Non-pigmented ciliary epithelial cell (primary cell): Measurements from ENCODE around the gene RAB3A.
"Not testable (repeated sequence)": the region's sequence is repeated elsewhere in the genome, so short reads cannot be mapped to it uniquely, and the experiment has no call there.

Experiments
- DNase-seq: peaks from one replicate; pipeline ENCODE4 v3.0.0-alpha.2; 2010; ENCODE audit warnings: low read depth

RAB3A gene

GRCh38 chr19:18223860-18224524, 20.1 kb upstream of the RAB3A start:
- no peak for DNase-seq

- no peak for DNase-seq
Measured at GRCh38 chr19:18221815-18222725, 18.2 kb upstream of the RAB3A start.

- DNase-seq = no peak
Measured at GRCh38 chr19:18220632-18221275, 16.9 kb upstream of the RAB3A start.

- DNase-seq = no peak
Measured at GRCh38 chr19:18219911-18220631, 16.2 kb upstream of the RAB3A start.

- DNase-seq = no peak
Measured at GRCh38 chr19:18218600-18218999, 14.8 kb upstream of the RAB3A start.

GRCh38 chr19:18218159-18218558, 14.3 kb upstream of the RAB3A start:
- no peak for DNase-seq

- no peak for DNase-seq
Measured at GRCh38 chr19:18216789-18217188, 12.9 kb upstream of the RAB3A start.

- no peak for DNase-seq
Measured at GRCh38 chr19:18214779-18215433, 11.1 kb upstream of the RAB3A start.

- DNase-seq = no peak
Measured at GRCh38 chr19:18211683-18212082, 7.8 kb upstream of the RAB3A start.

GRCh38 chr19:18209912-18210311, 6.1 kb upstream of the RAB3A start:
- DNase-seq = not testable (repeated sequence)

- no peak for DNase-seq
Measured at GRCh38 chr19:18208098-18208951, 4.5 kb upstream of the RAB3A start.

- no peak for DNase-seq
Measured at GRCh38 chr19:18206018-18206417, 2.2 kb upstream of the RAB3A start.

GRCh38 chr19:18205200-18205892, 1.5 kb upstream of the RAB3A start:
- peak; percentile 34 for DNase-seq

- DNase-seq = no peak
Measured at GRCh38 chr19:18204394-18205199, 755 bp upstream of the RAB3A start.

- no peak for DNase-seq
Measured at GRCh38 chr19:18203408-18203862, 407 bp downstream of the RAB3A start.

GRCh38 chr19:18202778-18203407, 949 bp downstream of the RAB3A start:
- DNase-seq = no peak

- no peak for DNase-seq
Measured at GRCh38 chr19:18202397-18202777, 1.5 kb downstream of the RAB3A start.

- DNase-seq = no peak
Measured at GRCh38 chr19:18198374-18198773, 5.5 kb downstream of the RAB3A start.

GRCh38 chr19:18197941-18198340, 5.9 kb downstream of the RAB3A start:
- DNase-seq = no peak
